ENCODE measurements around the gene EEF1A1.

GRCh38 chr6:73497915-73498314, 22.9 kb downstream of the EEF1A1 start:
- TF ChIP-seq POLR2A (IDR thresholded peaks at IDR 0.05) = no peak
- no peak for TF ChIP-seq CTCF (IDR thresholded peaks at IDR 0.05 in 8 of 11, conservative IDR thresholded peaks at IDR 0.05 in 3 of 11)
